ENCODE results near the gene TEDC1. TPM values are rescaled to one million over a fixed set of nuclear protein-coding genes. Genes with fewer than 3 reads are reported as not detected.

TEDC1 gene
- total and polyA plus RNA-seq, 3 donors from 2014 or later: 8.8 to 16.7 (median 16.4) TPM

GRCh38 chr14:105527381-105527825 lies 36.4 kb downstream of the TEDC1 start:
- Histone ChIP-seq H3K4me3 (peak overlapping the region; percentile 49 to 71), H3K36me3 (ENCODE audit: low read depth, missing control alignments) (no peaks in the 10 kb centered on the region), H3K27ac (no peak overlapping the region), H3K4me1 (peaks cover 22% of the 10 kb centered on the region), H3K27me3 (no peaks in the 10 kb centered on the region), H3K9me3 (no peaks in the 10 kb centered on the region)
- WGBS, 2 donors: 8 to 14% methylated on average over 10 to 23 of the region's 23 CpGs
- TF ChIP-seq CTCF (IDR thresholded peaks at IDR 0.05) (no peak), POLR2A (IDR thresholded peaks at IDR 0.05) (no peak)
- intact Hi-C loops (cut with DNase I; ENCODE audit: low total_unique reads): loop anchor here (5.0 kb wide), 1 partner anchor 325 kb away; no protein-coding TSS in a partner anchor
- no peak for DNase-seq

- intact Hi-C loops (cut with DNase I; ENCODE audit: low total_unique reads): loop anchor here (5.0 kb wide), 1 partner anchor 326 kb away; no protein-coding TSS in a partner anchor
- Histone ChIP-seq H3K27ac (peak overlapping the region in 1 of 2 donors; percentile 2), H3K9me3 (no peaks in the 10 kb centered on the region), H3K4me3 (peak overlapping the region; percentile 56 to 71), H3K27me3 (no peaks in the 10 kb centered on the region), H3K36me3 (ENCODE audit: low read depth, missing control alignments) (no peaks in the 10 kb centered on the region), H3K4me1 (peaks cover 22% of the 10 kb centered on the region)
- DNase-seq: peak; percentile 75
- 4% methylated on average over 11 to 45 of the region's 67 CpGs for WGBS, 2 donors
- TF ChIP-seq POLR2A (IDR thresholded peaks at IDR 0.05) (no peak), CTCF (IDR thresholded peaks at IDR 0.05) (peak; percentile 69 to 82 (median 80))
Observed at GRCh38 chr14:105527826-105528585, 37.0 kb downstream of the TEDC1 start.

- 29 to 34% methylated on average over 13 to 63 of the region's 89 CpGs for WGBS, 2 donors
- peaks cover 22% of the 10 kb centered on the region for H3K4me1 ChIP-seq
- no peaks in the 10 kb centered on the region for H3K9me3 ChIP-seq
- H3K27ac ChIP-seq: no peak overlapping the region
- intact Hi-C loops (cut with DNase I; ENCODE audit: low total_unique reads): loop anchor here (5.0 kb wide), 1 partner anchor 326 kb away; no protein-coding TSS in a partner anchor
- H3K27me3 ChIP-seq: no peaks in the 10 kb centered on the region
- peak overlapping the region; percentile 56 to 71 for H3K4me3 ChIP-seq
- H3K36me3 ChIP-seq (ENCODE audit: low read depth, missing control alignments): no peaks in the 10 kb centered on the region
- no peak for DNase-seq
- TF ChIP-seq POLR2A (IDR thresholded peaks at IDR 0.05): no peak
- TF ChIP-seq CTCF (IDR thresholded peaks at IDR 0.05): peak in 1 of 3 experiments; percentile 2
Observed at GRCh38 chr14:105528586-105529318, 37.7 kb downstream of the TEDC1 start.

- intact Hi-C loops (cut with DNase I; ENCODE audit: low total_unique reads): loop anchor here (5.0 kb wide), 1 partner anchor 327 kb away; no protein-coding TSS in a partner anchor
Observed at GRCh38 chr14:105529319-105529568, 38.2 kb downstream of the TEDC1 start.

More at GRCh38 chr14:105529319-105529568, 38.2 kb downstream of the TEDC1 start:
- Histone ChIP-seq H3K4me1 (peaks cover 22% of the 10 kb centered on the region), H3K27me3 (no peaks in the 10 kb centered on the region), H3K9me3 (no peaks in the 10 kb centered on the region), H3K27ac (no peak overlapping the region), H3K4me3 (peak overlapping the region in 1 of 2 donors; percentile 20), H3K36me3 (ENCODE audit: low read depth, missing control alignments) (no peaks in the 10 kb centered on the region)
- TF ChIP-seq POLR2A (IDR thresholded peaks at IDR 0.05) (no peak), CTCF (IDR thresholded peaks at IDR 0.05) (no peak)
- DNase-seq: no peak
- 20 to 42% methylated on average over 2 to 24 of the region's 24 CpGs for WGBS, 2 donors

Measured in testis (tissue), 3 donors.